HG02840 (cell line): ENCODE results near the gene LEMD2.

Experiments
- ATAC-seq: cut with Tn5 transposase; IDR thresholded peaks from one replicate; pipeline ENCODE4 v1.9.1; 2021; ENCODE audit warnings: mild to moderate bottlenecking, moderate library complexity, moderate number of reproducible peaks; ENCODE audit not compliant: unreplicated experiment, low FRiP score

LEMD2 gene

GRCh38 chr6:33759887-33760629 is 28.9 kb downstream of the LEMD2 start:
- no peak for ATAC-seq

GRCh38 chr6:33758815-33759216 is 30.1 kb downstream of the LEMD2 start:
- no peak for ATAC-seq

- ATAC-seq: no peak
Observed at GRCh38 chr6:33757906-33758305, 31.0 kb downstream of the LEMD2 start.

- no peak for ATAC-seq
Observed at GRCh38 chr6:33757113-33757512, 31.8 kb downstream of the LEMD2 start.

- no peak for ATAC-seq
Observed at GRCh38 chr6:33756211-33756954, 32.5 kb downstream of the LEMD2 start.

- no peak for ATAC-seq
Observed at GRCh38 chr6:33755070-33755869, 33.7 kb downstream of the LEMD2 start.

GRCh38 chr6:33754222-33754621 is 34.7 kb downstream of the LEMD2 start:
- ATAC-seq: no peak

GRCh38 chr6:33752646-33753015 is 36.3 kb downstream of the LEMD2 start:
- no peak for ATAC-seq

- no peak for ATAC-seq
Observed at GRCh38 chr6:33751771-33752645, 36.9 kb downstream of the LEMD2 start.

GRCh38 chr6:33750244-33750991 is 38.5 kb downstream of the LEMD2 start:
- no peak for ATAC-seq

GRCh38 chr6:33749401-33749800 is 39.5 kb downstream of the LEMD2 start:
- no peak for ATAC-seq

GRCh38 chr6:33748841-33749240 is 40.1 kb downstream of the LEMD2 start:
- no peak for ATAC-seq

- no peak for ATAC-seq
Observed at GRCh38 chr6:33747823-33748222, 41.1 kb downstream of the LEMD2 start.

GRCh38 chr6:33746651-33747100 is 42.3 kb downstream of the LEMD2 start, which contains the start of gene IP6K3:
Gene IP6K3 (minus strand): TSS chr6:33746905. CDS start chr6:33735476, 11,429 bp downstream.
- no peak for ATAC-seq

- ATAC-seq: no peak
Observed at GRCh38 chr6:33746036-33746600, 42.8 kb downstream of the LEMD2 start.

- ATAC-seq: no peak
Observed at GRCh38 chr6:33745548-33745947, 43.4 kb downstream of the LEMD2 start.

GRCh38 chr6:33744895-33745546 is 43.9 kb downstream of the LEMD2 start:
- ATAC-seq: no peak

GRCh38 chr6:33744001-33744848 is 44.7 kb downstream of the LEMD2 start:
- ATAC-seq: no peak
